GM23338 (cell line): ENCODE data around the gene TUBB3. TPM values are rescaled to one million over a fixed set of nuclear protein-coding genes. Genes with fewer than 3 reads are reported as not detected.
A peak's percentile ranks its signal among the peaks of the same experiment; 100 is the strongest.

Experiments used
- ATAC-seq: fragments of 200-7000 bp; cut with Tn5 transposase; 3 replicates; pipeline ENCODE4 v1.9.1; 2020
- DNase-seq: peaks from one replicate; pipeline ENCODE4 v3.0.0-alpha.2; 2015; ENCODE audit warnings: low spot score
- H2AFZ ChIP-seq: fragments of 200-600 bp; sonication (generic); 2 replicates; pipeline ENCODE4 v1.8.0; 2016; ENCODE audit warnings: antibody characterized with exemption, mild to moderate bottlenecking, moderate library complexity
- H3F3A ChIP-seq: fragments of 200-600 bp; sonication (generic); replicated peaks from 2 replicates; pipeline ENCODE4 v1.8.0; 2017; ENCODE audit warnings: antibody characterized with exemption, mixed run types, low read depth
- H3K27ac ChIP-seq: fragments of 200-600 bp; sonication (generic); 2 replicates; pipeline ENCODE4 v1.6.1; 2016; ENCODE audit warnings: low read depth
- H3K27me3 ChIP-seq: fragments of 200-600 bp; sonication (generic); 2 replicates; pipeline ENCODE4 v1.8.0; 2016; ENCODE audit warnings: mild to moderate bottlenecking, mixed run types, moderate library complexity; ENCODE audit not compliant: insufficient read depth
- H3K36me3 ChIP-seq: fragments of 200-600 bp; sonication (generic); 2 replicates; pipeline ENCODE4 v1.8.0; 2016; ENCODE audit warnings: mild to moderate bottlenecking; ENCODE audit not compliant: insufficient read depth
- H3K4me1 ChIP-seq: fragments of 200-600 bp; sonication (generic); 2 replicates; pipeline ENCODE4 v1.8.0; 2016; ENCODE audit warnings: mild to moderate bottlenecking, moderate library complexity; ENCODE audit not compliant: insufficient read depth
- H3K4me2 ChIP-seq: fragments of 200-600 bp; sonication (generic); 2 replicates; pipeline ENCODE4 v1.7.1; 2017; ENCODE audit warnings: mixed run types
- H3K4me3 ChIP-seq: fragments of 200-600 bp; sonication (generic); 2 replicates; pipeline ENCODE4 v1.6.1; 2016; ENCODE audit warnings: mixed run types
- H3K79me2 ChIP-seq: fragments of 200-600 bp; sonication (generic); replicated peaks from 2 replicates; pipeline ENCODE4 v1.8.0; 2017; ENCODE audit warnings: mild to moderate bottlenecking; ENCODE audit not compliant: insufficient read depth
- H3K9me2 ChIP-seq: fragments of 200-600 bp; sonication (generic); 2 replicates; pipeline ENCODE4 v1.8.0; 2017; ENCODE audit not compliant: insufficient read depth
- H4K20me1 ChIP-seq: fragments of 200-600 bp; sonication (generic); replicated peaks from 2 replicates; pipeline ENCODE4 v1.8.0; 2017; ENCODE audit warnings: mild to moderate bottlenecking; ENCODE audit not compliant: insufficient read depth
- H3K27ac Mint-ChIP-seq: 2 replicates; pipeline ENCODE4 v1.8.0; 2020; ENCODE audit warnings: inconsistent platforms, mild to moderate bottlenecking, moderate library complexity, mixed read lengths
- H3K27me3 Mint-ChIP-seq: 3 replicates; pipeline ENCODE4 v1.8.0; 2022; ENCODE audit warnings: low read depth, mild to moderate bottlenecking, moderate library complexity, mixed read lengths, inconsistent platforms; ENCODE audit not compliant: insufficient read depth, poor library complexity
- H3K36me3 Mint-ChIP-seq: 3 replicates; pipeline ENCODE4 v1.8.0; 2021; ENCODE audit warnings: low read depth, mild to moderate bottlenecking, inconsistent platforms, moderate library complexity, mixed read lengths
- H3K4me1 Mint-ChIP-seq: 3 replicates; pipeline ENCODE4 v1.8.0; 2020; ENCODE audit warnings: mild to moderate bottlenecking, inconsistent platforms, mixed read lengths
- H3K4me3 Mint-ChIP-seq: 3 replicates; pipeline ENCODE4 v1.8.0; 2021; ENCODE audit warnings: moderate library complexity, mild to moderate bottlenecking, inconsistent platforms, mixed read lengths
- H3K9me3 Mint-ChIP-seq: 3 replicates; pipeline ENCODE4 v1.8.0; 2020; ENCODE audit warnings: moderate library complexity, mild to moderate bottlenecking, inconsistent platforms, mixed read lengths
- JUNB ChIP-seq: IDR thresholded peaks from one replicate; pipeline ENCODE4 v1.6.1; 2016; ENCODE audit warnings: antibody characterized with exemption; ENCODE audit not compliant: unreplicated experiment
- POLR2AphosphoS5 ChIP-seq: IDR thresholded peaks from 2 replicates; pipeline ENCODE4 v1.6.1; 2016; ENCODE audit warnings: antibody characterized with exemption, low read depth
- ZNF331 ChIP-seq: fragments of 250-450 bp; sonication (Bioruptor Pico); IDR thresholded peaks from 2 replicates; pipeline ENCODE4 v1.5.0; 2020; ENCODE audit warnings: low read depth, mild to moderate bottlenecking, moderate library complexity
- polyA plus RNA-seq: library from polyadenylated mRNA; unstranded; fragments of >200 nt; fragmentation: Nextera tagmentation; extraction: Ambion mirVana; gene quantifications from 2 replicates; pipeline ENCODE4 v1.2.1, GENCODE V29; 2016
- total RNA-seq: library from RNA; depleted of rRNA; stranded (reverse); fragments of >200 nt; shearing (Covaris generic); gene quantifications from 2 replicates; pipeline ENCODE4 v1.2.3, GENCODE V29; 2014
- TF ChIP-seq, protein P1 (sequence below): IDR thresholded peaks from one replicate; pipeline ENCODE4 v1.6.1; 2018; ENCODE audit warnings: antibody characterized with exemption; ENCODE audit not compliant: unreplicated experiment
- TF ChIP-seq, protein P2 (sequence below): IDR thresholded peaks from 2 replicates; pipeline ENCODE4 v1.6.1; 2016; ENCODE audit warnings: antibody characterized with exemption
- TF ChIP-seq, protein P3 (sequence below): fragments of 250-450 bp; sonication (Bioruptor Pico); IDR thresholded peaks from 2 replicates; pipeline ENCODE4 v1.5.0; 2020; ENCODE audit warnings: mild to moderate bottlenecking, moderate library complexity
- TF ChIP-seq, protein P4 (sequence below), 2 experiments: fragments of 200-600 bp in 1 of 2; sonication (generic) in 1 of 2; conservative IDR thresholded peaks; 2 replicates each; pipeline versions ENCODE4 v1.5.1 to v1.6.1; 2016 to 2017; ENCODE audit warnings: antibody characterized with exemption in 2 of 2, low read depth in 2 of 2, mild to moderate bottlenecking in 2 of 2, moderate library complexity in 1 of 2

TUBB3 gene
- total and polyA plus RNA-seq, 2 experiments from 2014 or later, result 149 to 443 TPM

- Histone ChIP-seq H4K20me1 (no peaks in the 10 kb centered on the region), H3K79me2 (no peaks in the 10 kb centered on the region), H2AFZ (no peak overlapping the region), H3K4me2 (no peak overlapping the region), H3K27me3 (no peaks in the 10 kb centered on the region), H3K36me3 (no peaks in the 10 kb centered on the region; the same call in 1 of the 2 replicates), H3K27ac (peak overlapping the region; percentile 55; the same call in 1 of the 2 replicates), H3K9me2 (no peaks in the 10 kb centered on the region), H3K4me3 (no peak overlapping the region), H3K4me1 (0 out of 2 replicates have a peak, but pooled peaks cover 4% of the 10 kb centered on the region), H3F3A (peaks cover 19% of the 10 kb centered on the region; the same call in 1 of the 2 replicates)
- H3K27me3 Mint-ChIP-seq, result peaks cover 24% of the 10 kb centered on the region
- DNase-seq, result no peak
- peak; percentile 5 for ATAC-seq
- no peak overlapping the region for H3K4me3 Mint-ChIP-seq
- H3K36me3 Mint-ChIP-seq, result peaks cover 38% of the 10 kb centered on the region
- H3K27ac Mint-ChIP-seq, result no peak overlapping the region
- H3K9me3 Mint-ChIP-seq, result peaks cover 22% of the 10 kb centered on the region
- 0 out of 3 replicates have a peak, but pooled peaks cover 4% of the 10 kb centered on the region for H3K4me1 Mint-ChIP-seq
- no peak for TF ChIP-seq POLR2AphosphoS5
- TF ChIP-seq, protein P1, sequence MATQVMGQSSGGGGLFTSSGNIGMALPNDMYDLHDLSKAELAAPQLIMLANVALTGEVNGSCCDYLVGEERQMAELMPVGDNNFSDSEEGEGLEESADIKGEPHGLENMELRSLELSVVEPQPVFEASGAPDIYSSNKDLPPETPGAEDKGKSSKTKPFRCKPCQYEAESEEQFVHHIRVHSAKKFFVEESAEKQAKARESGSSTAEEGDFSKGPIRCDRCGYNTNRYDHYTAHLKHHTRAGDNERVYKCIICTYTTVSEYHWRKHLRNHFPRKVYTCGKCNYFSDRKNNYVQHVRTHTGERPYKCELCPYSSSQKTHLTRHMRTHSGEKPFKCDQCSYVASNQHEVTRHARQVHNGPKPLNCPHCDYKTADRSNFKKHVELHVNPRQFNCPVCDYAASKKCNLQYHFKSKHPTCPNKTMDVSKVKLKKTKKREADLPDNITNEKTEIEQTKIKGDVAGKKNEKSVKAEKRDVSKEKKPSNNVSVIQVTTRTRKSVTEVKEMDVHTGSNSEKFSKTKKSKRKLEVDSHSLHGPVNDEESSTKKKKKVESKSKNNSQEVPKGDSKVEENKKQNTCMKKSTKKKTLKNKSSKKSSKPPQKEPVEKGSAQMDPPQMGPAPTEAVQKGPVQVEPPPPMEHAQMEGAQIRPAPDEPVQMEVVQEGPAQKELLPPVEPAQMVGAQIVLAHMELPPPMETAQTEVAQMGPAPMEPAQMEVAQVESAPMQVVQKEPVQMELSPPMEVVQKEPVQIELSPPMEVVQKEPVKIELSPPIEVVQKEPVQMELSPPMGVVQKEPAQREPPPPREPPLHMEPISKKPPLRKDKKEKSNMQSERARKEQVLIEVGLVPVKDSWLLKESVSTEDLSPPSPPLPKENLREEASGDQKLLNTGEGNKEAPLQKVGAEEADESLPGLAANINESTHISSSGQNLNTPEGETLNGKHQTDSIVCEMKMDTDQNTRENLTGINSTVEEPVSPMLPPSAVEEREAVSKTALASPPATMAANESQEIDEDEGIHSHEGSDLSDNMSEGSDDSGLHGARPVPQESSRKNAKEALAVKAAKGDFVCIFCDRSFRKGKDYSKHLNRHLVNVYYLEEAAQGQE, result no peak
- TF ChIP-seq, protein P2, sequence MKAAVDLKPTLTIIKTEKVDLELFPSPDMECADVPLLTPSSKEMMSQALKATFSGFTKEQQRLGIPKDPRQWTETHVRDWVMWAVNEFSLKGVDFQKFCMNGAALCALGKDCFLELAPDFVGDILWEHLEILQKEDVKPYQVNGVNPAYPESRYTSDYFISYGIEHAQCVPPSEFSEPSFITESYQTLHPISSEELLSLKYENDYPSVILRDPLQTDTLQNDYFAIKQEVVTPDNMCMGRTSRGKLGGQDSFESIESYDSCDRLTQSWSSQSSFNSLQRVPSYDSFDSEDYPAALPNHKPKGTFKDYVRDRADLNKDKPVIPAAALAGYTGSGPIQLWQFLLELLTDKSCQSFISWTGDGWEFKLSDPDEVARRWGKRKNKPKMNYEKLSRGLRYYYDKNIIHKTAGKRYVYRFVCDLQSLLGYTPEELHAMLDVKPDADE, result no peak
- TF ChIP-seq, protein P3, sequence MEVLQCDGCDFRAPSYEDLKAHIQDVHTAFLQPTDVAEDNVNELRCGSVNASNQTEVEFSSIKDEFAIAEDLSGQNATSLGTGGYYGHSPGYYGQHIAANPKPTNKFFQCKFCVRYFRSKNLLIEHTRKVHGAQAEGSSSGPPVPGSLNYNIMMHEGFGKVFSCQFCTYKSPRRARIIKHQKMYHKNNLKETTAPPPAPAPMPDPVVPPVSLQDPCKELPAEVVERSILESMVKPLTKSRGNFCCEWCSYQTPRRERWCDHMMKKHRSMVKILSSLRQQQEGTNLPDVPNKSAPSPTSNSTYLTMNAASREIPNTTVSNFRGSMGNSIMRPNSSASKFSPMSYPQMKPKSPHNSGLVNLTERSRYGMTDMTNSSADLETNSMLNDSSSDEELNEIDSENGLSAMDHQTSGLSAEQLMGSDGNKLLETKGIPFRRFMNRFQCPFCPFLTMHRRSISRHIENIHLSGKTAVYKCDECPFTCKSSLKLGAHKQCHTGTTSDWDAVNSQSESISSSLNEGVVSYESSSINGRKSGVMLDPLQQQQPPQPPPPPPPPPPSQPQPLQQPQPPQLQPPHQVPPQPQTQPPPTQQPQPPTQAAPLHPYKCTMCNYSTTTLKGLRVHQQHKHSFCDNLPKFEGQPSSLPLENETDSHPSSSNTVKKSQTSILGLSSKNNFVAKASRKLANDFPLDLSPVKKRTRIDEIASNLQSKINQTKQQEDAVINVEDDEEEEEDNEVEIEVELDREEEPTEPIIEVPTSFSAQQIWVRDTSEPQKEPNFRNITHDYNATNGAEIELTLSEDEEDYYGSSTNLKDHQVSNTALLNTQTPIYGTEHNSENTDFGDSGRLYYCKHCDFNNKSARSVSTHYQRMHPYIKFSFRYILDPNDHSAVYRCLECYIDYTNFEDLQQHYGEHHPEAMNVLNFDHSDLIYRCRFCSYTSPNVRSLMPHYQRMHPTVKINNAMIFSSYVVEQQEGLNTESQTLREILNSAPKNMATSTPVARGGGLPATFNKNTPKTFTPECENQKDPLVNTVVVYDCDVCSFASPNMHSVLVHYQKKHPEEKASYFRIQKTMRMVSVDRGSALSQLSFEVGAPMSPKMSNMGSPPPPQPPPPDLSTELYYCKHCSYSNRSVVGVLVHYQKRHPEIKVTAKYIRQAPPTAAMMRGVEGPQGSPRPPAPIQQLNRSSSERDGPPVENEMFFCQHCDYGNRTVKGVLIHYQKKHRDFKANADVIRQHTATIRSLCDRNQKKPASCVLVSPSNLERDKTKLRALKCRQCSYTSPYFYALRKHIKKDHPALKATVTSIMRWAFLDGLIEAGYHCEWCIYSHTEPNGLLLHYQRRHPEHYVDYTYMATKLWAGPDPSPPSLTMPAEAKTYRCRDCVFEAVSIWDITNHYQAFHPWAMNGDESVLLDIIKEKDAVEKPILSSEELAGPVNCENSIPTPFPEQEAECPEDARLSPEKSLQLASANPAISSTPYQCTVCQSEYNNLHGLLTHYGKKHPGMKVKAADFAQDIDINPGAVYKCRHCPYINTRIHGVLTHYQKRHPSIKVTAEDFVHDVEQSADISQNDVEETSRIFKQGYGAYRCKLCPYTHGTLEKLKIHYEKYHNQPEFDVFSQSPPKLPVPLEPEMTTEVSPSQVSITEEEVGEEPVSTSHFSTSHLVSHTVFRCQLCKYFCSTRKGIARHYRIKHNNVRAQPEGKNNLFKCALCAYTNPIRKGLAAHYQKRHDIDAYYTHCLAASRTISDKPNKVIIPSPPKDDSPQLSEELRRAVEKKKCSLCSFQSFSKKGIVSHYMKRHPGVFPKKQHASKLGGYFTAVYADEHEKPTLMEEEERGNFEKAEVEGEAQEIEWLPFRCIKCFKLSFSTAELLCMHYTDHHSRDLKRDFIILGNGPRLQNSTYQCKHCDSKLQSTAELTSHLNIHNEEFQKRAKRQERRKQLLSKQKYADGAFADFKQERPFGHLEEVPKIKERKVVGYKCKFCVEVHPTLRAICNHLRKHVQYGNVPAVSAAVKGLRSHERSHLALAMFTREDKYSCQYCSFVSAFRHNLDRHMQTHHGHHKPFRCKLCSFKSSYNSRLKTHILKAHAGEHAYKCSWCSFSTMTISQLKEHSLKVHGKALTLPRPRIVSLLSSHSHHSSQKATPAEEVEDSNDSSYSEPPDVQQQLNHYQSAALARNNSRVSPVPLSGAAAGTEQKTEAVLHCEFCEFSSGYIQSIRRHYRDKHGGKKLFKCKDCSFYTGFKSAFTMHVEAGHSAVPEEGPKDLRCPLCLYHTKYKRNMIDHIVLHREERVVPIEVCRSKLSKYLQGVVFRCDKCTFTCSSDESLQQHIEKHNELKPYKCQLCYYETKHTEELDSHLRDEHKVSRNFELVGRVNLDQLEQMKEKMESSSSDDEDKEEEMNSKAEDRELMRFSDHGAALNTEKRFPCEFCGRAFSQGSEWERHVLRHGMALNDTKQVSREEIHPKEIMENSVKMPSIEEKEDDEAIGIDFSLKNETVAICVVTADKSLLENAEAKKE (CRISPR knock-in tag), result no peak
- TF ChIP-seq, protein P4, sequence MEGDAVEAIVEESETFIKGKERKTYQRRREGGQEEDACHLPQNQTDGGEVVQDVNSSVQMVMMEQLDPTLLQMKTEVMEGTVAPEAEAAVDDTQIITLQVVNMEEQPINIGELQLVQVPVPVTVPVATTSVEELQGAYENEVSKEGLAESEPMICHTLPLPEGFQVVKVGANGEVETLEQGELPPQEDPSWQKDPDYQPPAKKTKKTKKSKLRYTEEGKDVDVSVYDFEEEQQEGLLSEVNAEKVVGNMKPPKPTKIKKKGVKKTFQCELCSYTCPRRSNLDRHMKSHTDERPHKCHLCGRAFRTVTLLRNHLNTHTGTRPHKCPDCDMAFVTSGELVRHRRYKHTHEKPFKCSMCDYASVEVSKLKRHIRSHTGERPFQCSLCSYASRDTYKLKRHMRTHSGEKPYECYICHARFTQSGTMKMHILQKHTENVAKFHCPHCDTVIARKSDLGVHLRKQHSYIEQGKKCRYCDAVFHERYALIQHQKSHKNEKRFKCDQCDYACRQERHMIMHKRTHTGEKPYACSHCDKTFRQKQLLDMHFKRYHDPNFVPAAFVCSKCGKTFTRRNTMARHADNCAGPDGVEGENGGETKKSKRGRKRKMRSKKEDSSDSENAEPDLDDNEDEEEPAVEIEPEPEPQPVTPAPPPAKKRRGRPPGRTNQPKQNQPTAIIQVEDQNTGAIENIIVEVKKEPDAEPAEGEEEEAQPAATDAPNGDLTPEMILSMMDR (conservative IDR thresholded peaks at IDR 0.05; ENCODE audit: low read depth in 2 of 2), result no peak
- no peak for TF ChIP-seq ZNF331
- TF ChIP-seq JUNB, result no peak
These were observed 12.3 kb upstream of the TUBB3 start for GRCh38 chr16:89910717-89911354.
